Measurements from ENCODE around the gene PGA5. TPM values are rescaled to one million over a fixed set of nuclear protein-coding genes. Genes with fewer than 3 reads are reported as not detected.
"Not testable (repeated sequence)": the region's sequence is repeated elsewhere in the genome, so short reads cannot be mapped to it uniquely, and the experiment has no call there.

PGA5 gene
- total RNA-seq, result not detected

- H3K4me3 ChIP-seq; H3K4me1 ChIP-seq; H3K27ac ChIP-seq; H3K9me3 ChIP-seq; H3K36me3 ChIP-seq; intact Hi-C loops (cut with DNase I); H3K9ac ChIP-seq (ENCODE audit: low read depth in 2 of 2, low read length in 2 of 2); H3K27me3 ChIP-seq; DNase-seq: not testable (repeated sequence)
Measured at GRCh38 chr11:61240875-61241274, at the start of gene PGA5. TSS of gene PGA5 (plus strand) at chr11:61241175. CDS start at chr11:61241227, 52 bp downstream.

GRCh38 chr11:61193596-61193995 lies 47.4 kb upstream of the PGA5 start:
- TF ChIP-seq CTCF (IDR thresholded peaks at IDR 0.05), result no peak
- no peaks in the 10 kb centered on the region for H3K9me3 ChIP-seq
- H3K4me1 ChIP-seq, result no peaks in the 10 kb centered on the region
- no peak overlapping the region for H3K27ac ChIP-seq
- H3K4me3 ChIP-seq, result no peak overlapping the region
- no peaks in the 10 kb centered on the region for H3K27me3 ChIP-seq
- no peak for DNase-seq
- no peaks in the 10 kb centered on the region for H3K36me3 ChIP-seq
- intact Hi-C loops (cut with DNase I), result no loop called here
- no peak overlapping the region for H3K9ac ChIP-seq (ENCODE audit: low read depth in 2 of 2, low read length in 2 of 2)

- Histone ChIP-seq H3K27me3 (no peaks in the 10 kb centered on the region), H3K9ac (ENCODE audit: low read depth in 2 of 2, low read length in 2 of 2) (no peak overlapping the region), H3K27ac (no peak overlapping the region), H3K36me3 (no peaks in the 10 kb centered on the region), H3K4me3 (no peak overlapping the region), H3K9me3 (no peaks in the 10 kb centered on the region), H3K4me1 (no peaks in the 10 kb centered on the region)
- intact Hi-C loops (cut with DNase I), result no loop called here
- TF ChIP-seq CTCF (IDR thresholded peaks at IDR 0.05), result no peak
- no peak for DNase-seq
Measured at GRCh38 chr11:61194169-61194671, 46.8 kb upstream of the PGA5 start.

- intact Hi-C loops (cut with DNase I), result no loop called here
Measured at GRCh38 chr11:61194981-61195695, 45.8 kb upstream of the PGA5 start.

GRCh38 chr11:61195719-61196118 lies 45.3 kb upstream of the PGA5 start:
- Histone ChIP-seq H3K27ac (no peak overlapping the region), H3K9me3 (no peaks in the 10 kb centered on the region), H3K9ac (ENCODE audit: low read depth in 2 of 2, low read length in 2 of 2) (no peak overlapping the region), H3K4me3 (no peak overlapping the region), H3K4me1 (no peaks in the 10 kb centered on the region), H3K36me3 (no peaks in the 10 kb centered on the region), H3K27me3 (no peaks in the 10 kb centered on the region)
- no peak for DNase-seq
- no peak for TF ChIP-seq CTCF (IDR thresholded peaks at IDR 0.05)
- intact Hi-C loops (cut with DNase I), result no loop called here

More at GRCh38 chr11:61194981-61195695, 45.8 kb upstream of the PGA5 start:
- Histone ChIP-seq H3K4me1 (no peaks in the 10 kb centered on the region), H3K27ac (no peak overlapping the region), H3K36me3 (no peaks in the 10 kb centered on the region), H3K9me3 (no peaks in the 10 kb centered on the region), H3K27me3 (no peaks in the 10 kb centered on the region), H3K9ac (ENCODE audit: low read depth in 2 of 2, low read length in 2 of 2) (no peak overlapping the region), H3K4me3 (no peak overlapping the region)
- no peak for DNase-seq
- TF ChIP-seq CTCF (IDR thresholded peaks at IDR 0.05), result no peak

- no peaks in the 10 kb centered on the region for H3K9me3 ChIP-seq
- no peak for DNase-seq
- H3K9ac ChIP-seq (ENCODE audit: low read depth in 2 of 2, low read length in 2 of 2), result no peak overlapping the region
- no peak for TF ChIP-seq CTCF (IDR thresholded peaks at IDR 0.05)
- no peak overlapping the region for H3K4me3 ChIP-seq
- no peaks in the 10 kb centered on the region for H3K4me1 ChIP-seq
- H3K36me3 ChIP-seq, result no peaks in the 10 kb centered on the region
- no peak overlapping the region for H3K27ac ChIP-seq
- intact Hi-C loops (cut with DNase I), result no loop called here
- H3K27me3 ChIP-seq, result no peaks in the 10 kb centered on the region
Measured at GRCh38 chr11:61198361-61198760, 42.6 kb upstream of the PGA5 start.
